Epithelial cell of esophagus (primary cell): ENCODE results near the gene ZBTB20.

Experiments
- DNase-seq: peaks from one replicate; pipeline ENCODE4 v3.0.0; 2010; ENCODE audit warnings: low read depth
- H3K4me3 ChIP-seq: 2 replicates; pipeline ENCODE4 v1.5.1; 2011; ENCODE audit warnings: mild to moderate bottlenecking, low read length, control low read depth
- CTCF ChIP-seq: IDR thresholded peaks from 2 replicates; pipeline ENCODE4 v1.5.1; 2011; ENCODE audit warnings: low read depth, mild to moderate bottlenecking, low read length, control low read depth, inconsistent platforms; ENCODE audit not compliant: insufficient read depth; ENCODE audit errors: missing control alignments

Gene ZBTB20

GRCh38 chr3:114333180-114333922, 813.7 kb downstream of the ZBTB20 start:
- no peak for TF ChIP-seq CTCF
- H3K4me3 ChIP-seq, result no peak overlapping the region
- DNase-seq, result no peak

GRCh38 chr3:114332342-114333179, 814.5 kb downstream of the ZBTB20 start:
- TF ChIP-seq CTCF, result no peak
- DNase-seq, result no peak
- no peak overlapping the region for H3K4me3 ChIP-seq

GRCh38 chr3:114331710-114332109, 815.4 kb downstream of the ZBTB20 start:
- TF ChIP-seq CTCF, result no peak
- DNase-seq, result no peak
- H3K4me3 ChIP-seq, result no peak overlapping the region

GRCh38 chr3:114331007-114331406, 816.1 kb downstream of the ZBTB20 start:
- no peak for TF ChIP-seq CTCF

GRCh38 chr3:114329823-114330222, 817.3 kb downstream of the ZBTB20 start:
- no peak for TF ChIP-seq CTCF
- no peak for DNase-seq

More at GRCh38 chr3:114331007-114331406, 816.1 kb downstream of the ZBTB20 start:
- DNase-seq, result no peak
- no peak overlapping the region for H3K4me3 ChIP-seq

GRCh38 chr3:114328345-114328744, 818.7 kb downstream of the ZBTB20 start:
- H3K4me3 ChIP-seq, result no peak overlapping the region
- no peak for TF ChIP-seq CTCF
- no peak for DNase-seq

More at GRCh38 chr3:114329823-114330222, 817.3 kb downstream of the ZBTB20 start:
- no peak overlapping the region for H3K4me3 ChIP-seq

- no peak overlapping the region for H3K4me3 ChIP-seq
- no peak for TF ChIP-seq CTCF
- no peak for DNase-seq
These were observed 819.4 kb downstream of the ZBTB20 start for GRCh38 chr3:114327665-114328064.
